K562 (cell line): Measurements from ENCODE around the gene CHD5. TPM values are rescaled to one million over a fixed set of nuclear protein-coding genes. Genes with fewer than 3 reads are reported as not detected.

Experiments used
- ATAC-seq: fragments of 200-7000 bp; cut with Tn5 transposase; 3 replicates; pipeline ENCODE4 v1.9.1; 2020; ENCODE audit warnings: moderate library complexity
- BruUV-seq: library from RNA; stranded (reverse); fragments of 400-500 nt; replicated peaks from 2 replicates; lab custom pipeline; 2021; lab: Mats Ljungman, UMichigan
- CTCF ChIA-PET: fragments of 300-600 bp; formaldehyde crosslinking; extraction: SDS; loops from one replicate; lab custom pipeline; 2021; ENCODE audit warnings: low intra/inter-chr PET ratio; lab: Yijun Ruan, JAX
- POLR2A ChIA-PET: fragments of 300-600, 350-650 bp; sonication (Branson Sonifier 250); formaldehyde crosslinking; extraction: SDS; loops from one replicate; lab custom pipeline; 2021; ENCODE audit warnings: antibody characterized with exemption, inconsistent platforms; lab: Yijun Ruan, JAX
- DNase-seq, 4 experiments: peaks; one replicate each; pipeline versions ENCODE4 v3.0.0 to v3.0.0-alpha.2; 2011 to 2018; ENCODE audit warnings: low spot score in 3 of 4, mixed read lengths in 3 of 4; ENCODE audit errors: extremely low read depth in 1 of 4
- FAIRE-seq: peaks from 2 replicates; lab custom pipeline; 2011; peaks lifted over from hg19 to GRCh38; lab: Jason Lieb, UNC
- H2AFZ ChIP-seq: 2 replicates; pipeline ENCODE4 v1.6.0; 2011; ENCODE audit warnings: low read depth, low read length, control low read depth, inconsistent platforms
- H3K27ac ChIP-seq: fragments of 200-600 bp; 3 replicates; pipeline ENCODE4 v1.8.0; 2011; ENCODE audit warnings: low read depth, mild to moderate bottlenecking, control low read depth, inconsistent platforms, low read length, moderate library complexity, mixed read lengths; ENCODE audit errors: extremely low read depth
- H3K27me3 ChIP-seq, 2 experiments: fragments of 300-600 bp in 1 of 2; 2 replicates in 1 of 2; 3 replicates in 1 of 2; pipeline versions ENCODE4 v1.6.0 to v1.8.0; 2011; ENCODE audit warnings: inconsistent platforms in 2 of 2, low read length in 2 of 2, mild to moderate bottlenecking in 1 of 2, mixed read lengths in 1 of 2, moderate library complexity in 1 of 2; ENCODE audit not compliant: control insufficient read depth in 2 of 2, insufficient read depth in 2 of 2
- H3K36me3 ChIP-seq: fragments of 300-600 bp; 3 replicates; pipeline ENCODE4 v1.8.0; 2011; ENCODE audit warnings: mild to moderate bottlenecking, low read length, inconsistent platforms; ENCODE audit not compliant: control insufficient read depth, insufficient read depth
- H3K4me1 ChIP-seq, 2 experiments: fragments of 200-600 bp in 1 of 2; replicated peaks in 1 of 2; 2 replicates in 1 of 2; 3 replicates in 1 of 2; pipeline versions ENCODE4 v1.5.1 to v1.8.0; 2011; ENCODE audit warnings: inconsistent platforms in 2 of 2, low read length in 2 of 2, mild to moderate bottlenecking in 1 of 2, mixed read lengths in 1 of 2, moderate library complexity in 1 of 2; ENCODE audit not compliant: control insufficient read depth in 2 of 2, insufficient read depth in 2 of 2
- H3K4me2 ChIP-seq: 2 replicates; pipeline ENCODE4 v1.6.1; 2011; ENCODE audit warnings: low read length, control low read depth, inconsistent platforms, mixed read lengths; ENCODE audit not compliant: insufficient read depth
- H3K4me3 ChIP-seq: fragments of 200-600 bp; sonication (generic), shearing (Covaris generic); 2 replicates; pipeline ENCODE4 v1.5.1; 2016; ENCODE audit warnings: control low read depth, inconsistent platforms
- H3K79me2 ChIP-seq: fragments of 200-600 bp; 3 replicates; pipeline ENCODE4 v1.8.0; 2011; ENCODE audit warnings: low read length, inconsistent platforms; ENCODE audit not compliant: control insufficient read depth, insufficient read depth
- H3K9ac ChIP-seq, 2 experiments: 2 replicates each; pipeline versions ENCODE4 v1.6.0 to v1.6.1; 2011; ENCODE audit warnings: low read depth in 2 of 2, low read length in 2 of 2, control low read depth in 1 of 2, inconsistent platforms in 1 of 2, mild to moderate bottlenecking in 1 of 2, mixed read lengths in 1 of 2; ENCODE audit not compliant: insufficient read depth in 1 of 2
- H3K9me1 ChIP-seq: one replicate; pipeline ENCODE4 v1.6.0; 2011; ENCODE audit warnings: inconsistent platforms, mild to moderate bottlenecking, low read length, moderate library complexity; ENCODE audit not compliant: control insufficient read depth, insufficient read depth
- H3K9me3 ChIP-seq: replicated peaks from 2 replicates; pipeline ENCODE4 v1.5.1; 2011; ENCODE audit warnings: low read depth, low read length, inconsistent platforms; ENCODE audit not compliant: control insufficient read depth, insufficient read depth
- H4K20me1 ChIP-seq: replicated peaks from 2 replicates; pipeline ENCODE4 v1.6.1; 2011; ENCODE audit warnings: low read length, inconsistent platforms, mixed read lengths; ENCODE audit not compliant: control insufficient read depth, insufficient read depth
- CTCF ChIP-seq, 3 experiments: IDR thresholded peaks in 2 of 3; conservative IDR thresholded peaks in 1 of 3; 2 replicates each; pipeline ENCODE4 v1.5.1; 2011 to 2012; ENCODE audit warnings: low read length in 3 of 3, mild to moderate bottlenecking in 3 of 3, control low read depth in 2 of 3, improper control_type of control experiment in 1 of 3, inconsistent platforms in 1 of 3, low read depth in 1 of 3, mixed read lengths in 1 of 3, moderate library complexity in 1 of 3; ENCODE audit not compliant: insufficient read depth in 2 of 3
- HDAC6 ChIP-seq: IDR thresholded peaks from 2 replicates; pipeline ENCODE4 v1.6.1; 2012; ENCODE audit warnings: low read depth, mild to moderate bottlenecking, control low read depth, inconsistent platforms, low read length, moderate library complexity
- ZNF316 ChIP-seq: fragments of 450-650 bp; IDR thresholded peaks from 2 replicates; pipeline ENCODE4 v1.6.1; 2016
- WGBS: fragments of 100-300 bp; shearing (Covaris generic); methylation state at CpG from one replicate; pipeline ENCODE4 v1.1.6; 2016; ENCODE audit warnings: low coverage, mixed read lengths; ENCODE audit not compliant: insufficient coverage; ENCODE audit errors: missing lambda C conversion rate; 5-methylcytosine and 5-hydroxymethylcytosine counted together
- in situ Hi-C: fragments of 300-500 bp; cut with MboI; formaldehyde crosslinking; loops from 4 replicates; pipeline ENCODE4 v1.15.0; 2018; ENCODE audit warnings: inconsistent platforms, mixed read lengths
- intact Hi-C: fragments of 100-400 bp; cut with micrococcal nuclease; formaldehyde crosslinking; loops from 2 replicates; pipeline ENCODE4 v1.14.2; 2022
- polyA plus RNA-seq, 8 experiments: library from polyadenylated mRNA; depleted of rRNA in 4 of 8; stranded (reverse) in 5 of 8; unstranded in 3 of 8; fragments of >200 nt; fragmentation: Nextera tagmentation in 2 of 8; fragmentation: Illumina TruSeq in 1 of 8; extraction: Ambion mirVana in 2 of 8; extraction: Trizol in 1 of 8; gene quantifications; 2 replicates each; pipeline versions ENCODE4 v1.2.1 to v1.2.3, GENCODE V29; 2011 to 2014; ENCODE audit warnings: inconsistent platforms in 1 of 8, missing spikeins in 1 of 8
- total RNA-seq, 7 experiments: library from RNA; depleted of rRNA in 6 of 7; stranded (reverse); fragments of >200 nt in 6 of 7; fragmentation: Illumina TruSeq in 2 of 7; extraction: Trizol in 2 of 7; gene quantifications; 2 replicates each; pipeline versions ENCODE4 v1.2.1 to v1.2.3, GENCODE V29; 2011 to 2021; ENCODE audit warnings: low replicate concordance in 1 of 7

CHD5 gene
- total and polyA plus RNA-seq, 9 of the 15 experiments (the other 6 are each of a cell fraction or from before 2014, with no cell fraction given), result 0.03 to 0.52 (median 0.11) TPM; not detected in 2

- H3K4me3 ChIP-seq, result no peak overlapping the region
- peaks cover 0 to 29% of the 10 kb centered on the region in 2 experiments; a peak in 2 of 5 replicates for H3K4me1 ChIP-seq
- ATAC-seq (no peak), FAIRE-seq (no peak), DNase-seq (no peak)
- H3K9me3 ChIP-seq, result no peaks in the 10 kb centered on the region
- WGBS, result 35% methylated on average over 26 of the region's 28 CpGs
- H3K36me3 ChIP-seq, result no peaks in the 10 kb centered on the region
- no peaks in the 10 kb centered on the region for H3K9me1 ChIP-seq
- H3K79me2 ChIP-seq, result no peaks in the 10 kb centered on the region
- BruUV-seq, result no TSS peak
- in situ Hi-C loops (no loop called here), intact Hi-C loops (no loop called here)
- POLR2A ChIA-PET, result no interaction called here
- H3K27me3 ChIP-seq, result peaks cover 15 to 48% of the 10 kb centered on the region in 2 experiments; a peak in 4 of 5 replicates
- H3K9ac ChIP-seq, result no peak overlapping the region
- no peak overlapping the region for H2AFZ ChIP-seq
- H4K20me1 ChIP-seq, result peaks cover 12% of the 10 kb centered on the region; the same call in 1 of the 2 replicates
- no peak overlapping the region for H3K27ac ChIP-seq
- CTCF ChIA-PET, result no interaction called here
- H3K4me2 ChIP-seq, result no peak overlapping the region
- TF ChIP-seq ZNF316 (no peak), CTCF (IDR thresholded peaks at IDR 0.05 in 2 of 3, conservative IDR thresholded peaks at IDR 0.05 in 1 of 3; ENCODE audit: insufficient read depth in 2 of 3, low read depth in 1 of 3, low read length in 3 of 3) (peak in 1 of 3 experiments; percentile 32; a peak in 2 of 6 replicates), HDAC6 (no peak)
Measured at GRCh38 chr1:6106321-6106731, 73.8 kb downstream of the CHD5 start.
